Measurements from ENCODE around the gene SGSM1. TPM values are rescaled to one million over a fixed set of nuclear protein-coding genes. Genes with fewer than 3 reads are reported as not detected.
A peak's percentile ranks its signal among the peaks of the same experiment; 100 is the strongest.

The SGSM1 gene
- total RNA-seq, 1 experiment from 2014 or later = 4.3 TPM

GRCh38 chr22:24951942-24952836, 146.2 kb downstream of the SGSM1 start, which contains the start of gene KIAA1671:
TSS of gene KIAA1671 (plus strand) at chr22:24952716. CDS start at chr22:25028000, 75,284 bp downstream.
- H3K79me2 ChIP-seq (ENCODE audit: insufficient read depth, low read length) = no peaks in the 10 kb centered on the region
- no peak within 1 kb of the TSS for H2BK12ac ChIP-seq (ENCODE audit: insufficient read length, low read depth, low read length)
- no peak within 1 kb of the TSS for H2AFZ ChIP-seq (ENCODE audit: low read length)
- H3K56ac ChIP-seq (ENCODE audit: insufficient read length, low read depth, low read length) = no peak within 1 kb of the TSS
- H3K14ac ChIP-seq (ENCODE audit: insufficient read depth, low read length) = peak within 1 kb of the TSS; percentile 94
- no peaks in the 10 kb centered on the region for H4K20me1 ChIP-seq (ENCODE audit: control insufficient read depth, insufficient read depth, insufficient read length)
- Mint-ChIP-seq H3K36me3 (ENCODE audit: insufficient read depth in 1 of 3, low read depth in 3 of 3) (peaks cover 0 to 6% (median 5%) of the 10 kb centered on the region in 3 experiments; a peak in 2 of 7 replicates), H3K9me3 (no peaks in the 10 kb centered on the region; a peak in 1 of 5 replicates), H3K27me3 (ENCODE audit: low read depth) (no peaks in the 10 kb centered on the region; the same call in 1 of the 2 replicates), H3K27ac (peak within 1 kb of the TSS; percentile 96 to 98 (median 98)), H3K4me1 (peaks cover 49 to 55% of the 10 kb centered on the region in 2 experiments), H3K4me3 (peak within 1 kb of the TSS; percentile 95)
- peak; percentile 99 for TF ChIP-seq CTCF (conservative IDR thresholded peaks at IDR 0.05)
- H2AK5ac ChIP-seq (ENCODE audit: insufficient read length, low read length) = no peak within 1 kb of the TSS
- H3K23ac ChIP-seq (ENCODE audit: insufficient read length, low read depth, low read length) = no peak within 1 kb of the TSS
- peak within 1 kb of the TSS; percentile 54 for H4K91ac ChIP-seq (ENCODE audit: insufficient read length, low read depth, low read length)
- H3K27me3 ChIP-seq (ENCODE audit: insufficient read depth, low read length) = no peaks in the 10 kb centered on the region
- WGBS (ENCODE audit: extremely low coverage, insufficient read length, low lambda C conversion rate) = no CpG with 5 or more reads among the region's 71 CpGs
- no peak within 1 kb of the TSS for H3K27ac ChIP-seq (ENCODE audit: insufficient read length, low read depth, low read length)
- H3K4me1 ChIP-seq (ENCODE audit: insufficient read depth, low read length) = peaks cover 9% of the 10 kb centered on the region; the same call in 1 of the 2 replicates
- H3T11ph ChIP-seq (ENCODE audit: low read length) = no peak within 1 kb of the TSS
- no peak within 1 kb of the TSS for H2BK5ac ChIP-seq (ENCODE audit: insufficient read length, low read length)
- H3K23me2 ChIP-seq (ENCODE audit: insufficient read length, low read depth, low read length, poor library complexity, severe bottlenecking) = peaks cover 12% of the 10 kb centered on the region
- peak within 1 kb of the TSS; percentile 91 for H3K4me2 ChIP-seq (ENCODE audit: insufficient read depth, insufficient read length, low read length)
- no peak within 1 kb of the TSS for H2BK120ac ChIP-seq (ENCODE audit: low read depth, low read length, poor library complexity, severe bottlenecking)
- H3K18ac ChIP-seq (ENCODE audit: insufficient read length, low read depth, low read length) = peak within 1 kb of the TSS; percentile 89
- peak within 1 kb of the TSS; percentile 94 for H3K9ac ChIP-seq (ENCODE audit: extremely low read depth, insufficient read length, low read length)
- DNase-seq = peak; percentile 98
- no peak within 1 kb of the TSS for H2BK20ac ChIP-seq (ENCODE audit: low read depth, low read length, poor library complexity, severe bottlenecking)
- H4K5ac ChIP-seq (ENCODE audit: insufficient read length, low read depth, low read length) = no peak within 1 kb of the TSS
- H4K8ac ChIP-seq (replicated peaks; ENCODE audit: insufficient read length, low read depth, low read length) = no peak within 1 kb of the TSS
- peak within 1 kb of the TSS; percentile 41; the same call in 1 of the 2 replicates for H3K4ac ChIP-seq (ENCODE audit: low read depth, low read length)
- no peaks in the 10 kb centered on the region for H3K9me3 ChIP-seq (ENCODE audit: control insufficient read depth, low read depth, low read length)
- no peaks in the 10 kb centered on the region for H3K79me1 ChIP-seq (ENCODE audit: insufficient read depth, low read depth, low read length, poor library complexity, severe bottlenecking)
- no peak within 1 kb of the TSS for H2BK15ac ChIP-seq (ENCODE audit: low read depth, low read length)
